SK-N-MC (cell line): ENCODE results near the gene MIX23.

ENCODE experiments used
- EZH2 ChIP-seq: fragments of 200-600 bp; sonication (generic); IDR thresholded peaks from one replicate; pipeline ENCODE4 v1.6.1; 2017; ENCODE audit warnings: antibody characterized with exemption
- FOXP2 ChIP-seq: optimal IDR thresholded peaks from 2 replicates; pipeline ENCODE3; 2011; ENCODE audit warnings: mild to moderate bottlenecking, moderate library complexity; ENCODE audit not compliant: insufficient read depth; ENCODE audit errors: extremely low read length, control extremely low read depth
- POLR2AphosphoS5 ChIP-seq: IDR thresholded peaks from 2 replicates; pipeline ENCODE4 v1.6.1; 2012; ENCODE audit warnings: mild to moderate bottlenecking, low read depth, low read length, borderline replicate concordance

- TF ChIP-seq EZH2 = no peak
- TF ChIP-seq POLR2AphosphoS5 = no peak
- TF ChIP-seq FOXP2 = no peak
Measured at GRCh38 chr3:122324871-122325323, 58.1 kb downstream of the MIX23 start, which contains the start of gene CSTA.
